Effector memory CD8-positive, alpha-beta T cell (primary cell): ENCODE measurements around the gene FBLN2.

Experiments used
- ATAC-seq: fragments of 150-1000 bp; cut with Tn5 transposase; replicated peaks from 2 replicates; pipeline ENCODE4 v1.10.0; 2021; ENCODE audit warnings: mild to moderate bottlenecking, moderate library complexity
- DNase-seq, 3 experiments: peaks; one replicate each; pipeline ENCODE4 v3.0.0; 2021
- H3K27ac Mint-ChIP-seq, 2 donors: one replicate each; pipeline ENCODE4 v1.8.0; 2022; ENCODE audit warnings: mild to moderate bottlenecking in 2 of 2, mixed read lengths in 2 of 2, moderate library complexity in 2 of 2
- H3K27me3 Mint-ChIP-seq, 2 donors: one replicate each; pipeline ENCODE4 v1.8.0; 2022; ENCODE audit warnings: mixed read lengths in 2 of 2
- H3K36me3 Mint-ChIP-seq: one replicate; pipeline ENCODE4 v1.8.0; 2022; ENCODE audit warnings: mild to moderate bottlenecking, moderate library complexity, mixed read lengths; ENCODE audit not compliant: insufficient read depth
- H3K4me1 Mint-ChIP-seq, 2 donors: one replicate each; pipeline ENCODE4 v1.8.0; 2022; ENCODE audit warnings: low read depth in 2 of 2, mixed read lengths in 2 of 2
- H3K4me3 Mint-ChIP-seq, 2 donors: one replicate each; pipeline ENCODE4 v1.8.0; 2022; ENCODE audit warnings: mild to moderate bottlenecking in 2 of 2, mixed read lengths in 2 of 2, moderate library complexity in 2 of 2
- H3K9me3 Mint-ChIP-seq, 2 donors: one replicate each; pipeline ENCODE4 v1.8.0; 2022; ENCODE audit warnings: mixed read lengths in 2 of 2

The FBLN2 gene

GRCh38 chr3:13541691-13542090, 7.2 kb upstream of the FBLN2 start:
- peaks cover 45 to 64% of the 10 kb centered on the region in 2 donors for H3K27me3 Mint-ChIP-seq
- no peak overlapping the region for H3K4me3 Mint-ChIP-seq
- H3K27ac Mint-ChIP-seq: no peak overlapping the region
- H3K9me3 Mint-ChIP-seq: no peaks in the 10 kb centered on the region
- no peaks in the 10 kb centered on the region for H3K36me3 Mint-ChIP-seq
- DNase-seq: no peak
- peaks cover 8 to 13% of the 10 kb centered on the region in 2 donors for H3K4me1 Mint-ChIP-seq
- ATAC-seq: no peak

DNA sequence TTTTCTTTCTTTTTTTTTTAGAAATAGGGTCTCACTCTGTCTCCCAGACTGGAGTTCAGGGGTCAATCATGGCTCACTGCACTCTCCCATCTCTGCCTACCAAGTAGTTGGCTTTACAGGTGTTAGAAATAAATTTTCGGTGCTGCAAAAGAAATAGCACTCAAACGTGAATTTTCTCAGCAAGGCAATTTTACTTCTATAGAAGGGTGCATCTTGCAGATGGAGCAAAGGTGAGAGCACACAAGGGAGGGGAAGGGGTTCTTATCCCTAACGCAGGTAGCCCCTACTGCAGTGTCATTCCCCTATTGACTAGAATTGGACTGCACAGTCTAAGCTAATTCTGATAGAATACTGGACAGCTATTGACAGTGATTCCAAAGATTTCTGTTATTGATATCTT, 6.8 kb upstream of the FBLN2 start:
- peaks cover 5 to 11% of the 10 kb centered on the region in 2 donors for H3K4me1 Mint-ChIP-seq
- H3K4me3 Mint-ChIP-seq: no peak overlapping the region
- ATAC-seq: no peak
- peaks cover 40 to 64% of the 10 kb centered on the region in 2 donors for H3K27me3 Mint-ChIP-seq
- H3K27ac Mint-ChIP-seq: no peak overlapping the region
- H3K36me3 Mint-ChIP-seq: no peaks in the 10 kb centered on the region
- no peak for DNase-seq
- no peaks in the 10 kb centered on the region for H3K9me3 Mint-ChIP-seq

- no peak overlapping the region for H3K4me3 Mint-ChIP-seq
- H3K27ac Mint-ChIP-seq: no peak overlapping the region
- H3K9me3 Mint-ChIP-seq: no peaks in the 10 kb centered on the region
- H3K36me3 Mint-ChIP-seq: no peaks in the 10 kb centered on the region
- H3K4me1 Mint-ChIP-seq: peaks cover 8 to 16% of the 10 kb centered on the region in 2 donors
- DNase-seq (no peak), ATAC-seq (no peak)
- peaks cover 47 to 70% of the 10 kb centered on the region in 2 donors for H3K27me3 Mint-ChIP-seq
Measured at GRCh38 chr3:13543253-13543652, 5.7 kb upstream of the FBLN2 start.

- H3K4me3 Mint-ChIP-seq: no peak overlapping the region
- DNase-seq: no peak
- H3K27ac Mint-ChIP-seq: peak overlapping the region in 1 of 2 donors; percentile 53
Measured at GRCh38 chr3:13544293-13544831, 4.6 kb upstream of the FBLN2 start.

DNA sequence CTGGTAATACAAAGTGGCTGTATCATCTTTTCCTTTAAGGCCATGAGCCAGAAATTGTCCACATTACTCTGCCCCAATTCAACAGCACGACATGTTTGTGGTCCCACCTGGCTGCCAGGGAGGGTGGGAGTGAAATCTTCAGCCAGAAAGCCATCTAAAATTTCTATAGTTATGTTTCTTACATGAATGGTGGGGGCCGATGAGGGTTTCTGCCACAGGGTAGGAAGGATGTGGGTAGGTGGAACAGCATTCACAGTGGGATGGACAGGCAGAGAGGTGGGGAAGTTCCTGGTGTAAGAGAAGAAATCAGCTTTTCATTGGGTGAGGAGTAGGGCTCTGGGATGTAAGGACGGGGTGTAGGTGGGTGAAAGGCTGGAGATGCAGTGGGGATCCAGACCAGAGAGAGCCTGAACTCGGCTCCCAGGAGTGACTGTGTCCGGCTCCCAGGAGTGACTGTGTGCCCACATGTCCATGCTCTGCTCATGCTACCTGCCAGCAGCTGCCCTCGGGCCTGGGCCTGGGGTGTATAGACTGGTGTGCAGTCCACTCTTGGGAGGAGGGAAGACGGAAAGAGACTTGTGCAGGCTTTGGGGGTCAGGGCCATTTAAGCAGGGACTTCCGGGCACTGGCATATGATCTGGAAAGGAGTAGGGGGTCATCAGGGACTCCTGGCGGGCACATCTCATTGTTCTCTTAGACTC, 3.8 kb upstream of the FBLN2 start:
- no peak overlapping the region for H3K4me3 Mint-ChIP-seq
- no peaks in the 10 kb centered on the region for H3K36me3 Mint-ChIP-seq

More at GRCh38 chr3:13544293-13544831, 4.6 kb upstream of the FBLN2 start:
- Mint-ChIP-seq H3K9me3 (no peaks in the 10 kb centered on the region), H3K4me1 (peaks cover 11 to 17% of the 10 kb centered on the region in 2 donors), H3K36me3 (no peaks in the 10 kb centered on the region), H3K27me3 (peaks cover 44 to 66% of the 10 kb centered on the region in 2 donors)
- ATAC-seq: peak; percentile 68

GRCh38 chr3:13545952-13546454, 2.9 kb upstream of the FBLN2 start:
- Mint-ChIP-seq H3K9me3 (no peaks in the 10 kb centered on the region), H3K4me3 (no peak overlapping the region), H3K27ac (no peak overlapping the region), H3K36me3 (no peaks in the 10 kb centered on the region), H3K27me3 (peaks cover 50 to 74% of the 10 kb centered on the region in 2 donors), H3K4me1 (peaks cover 15 to 21% of the 10 kb centered on the region in 2 donors)
- no peak for DNase-seq
- no peak for ATAC-seq

More for the DNA sequence above, 3.8 kb upstream of the FBLN2 start:
- peaks cover 15 to 21% of the 10 kb centered on the region in 2 donors for H3K4me1 Mint-ChIP-seq
- ATAC-seq (no peak), DNase-seq (no peak)
- no peak overlapping the region for H3K27ac Mint-ChIP-seq
- peaks cover 50 to 66% of the 10 kb centered on the region in 2 donors for H3K27me3 Mint-ChIP-seq
- H3K9me3 Mint-ChIP-seq: no peaks in the 10 kb centered on the region

GRCh38 chr3:13546667-13547171, 2.2 kb upstream of the FBLN2 start:
- DNase-seq (no peak), ATAC-seq (no peak)
- H3K4me3 Mint-ChIP-seq: no peak overlapping the region
- no peak overlapping the region for H3K27ac Mint-ChIP-seq
- H3K36me3 Mint-ChIP-seq: no peaks in the 10 kb centered on the region
- peaks cover 15 to 21% of the 10 kb centered on the region in 2 donors for H3K4me1 Mint-ChIP-seq
- H3K27me3 Mint-ChIP-seq: peaks cover 53 to 81% of the 10 kb centered on the region in 2 donors
- no peaks in the 10 kb centered on the region for H3K9me3 Mint-ChIP-seq

- DNase-seq (no peak), ATAC-seq (no peak)
- no peaks in the 10 kb centered on the region for H3K36me3 Mint-ChIP-seq
- no peak overlapping the region for H3K27ac Mint-ChIP-seq
- peaks cover 15 to 21% of the 10 kb centered on the region in 2 donors for H3K4me1 Mint-ChIP-seq
- peaks cover 62 to 92% of the 10 kb centered on the region in 2 donors for H3K27me3 Mint-ChIP-seq
- H3K9me3 Mint-ChIP-seq: no peaks in the 10 kb centered on the region
- H3K4me3 Mint-ChIP-seq: peak overlapping the region; percentile 70 to 72
Measured at GRCh38 chr3:13547591-13548371, 1.1 kb upstream of the FBLN2 start.

GRCh38 chr3:13549623-13550422, 898 bp downstream of the FBLN2 start:
- Mint-ChIP-seq H3K4me1 (peaks cover 15 to 17% of the 10 kb centered on the region in 2 donors), H3K27ac (peak overlapping the region in 1 of 2 donors; percentile 1), H3K27me3 (peaks cover 58 to 95% of the 10 kb centered on the region in 2 donors), H3K36me3 (no peaks in the 10 kb centered on the region), H3K9me3 (no peaks in the 10 kb centered on the region), H3K4me3 (peak overlapping the region; percentile 66 to 69)
- ATAC-seq (peak; percentile 72), DNase-seq (no peak)

DNA sequence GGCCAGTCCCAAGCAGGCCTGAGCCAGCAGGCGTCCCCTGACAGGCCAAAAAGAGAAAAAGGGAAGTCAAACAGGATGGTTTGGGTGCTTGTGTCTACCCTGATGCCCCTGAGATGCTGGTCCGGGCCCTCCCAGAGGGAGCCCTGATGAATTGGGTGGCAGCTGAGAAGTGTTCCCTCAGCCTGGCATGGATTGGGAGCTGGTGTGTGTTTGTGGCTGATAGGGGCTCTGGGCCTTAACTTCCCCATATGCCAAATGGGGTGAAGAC, 1.4 kb downstream of the FBLN2 start:
- H3K27ac Mint-ChIP-seq: no peak overlapping the region
- no peak for ATAC-seq
- H3K36me3 Mint-ChIP-seq: no peaks in the 10 kb centered on the region
- no peaks in the 10 kb centered on the region for H3K9me3 Mint-ChIP-seq
- no peak for DNase-seq
- H3K4me1 Mint-ChIP-seq: peaks cover 10 to 12% of the 10 kb centered on the region in 2 donors
- H3K27me3 Mint-ChIP-seq: peaks cover 52 to 90% of the 10 kb centered on the region in 2 donors
- peak overlapping the region in 1 of 2 donors; percentile 69 for H3K4me3 Mint-ChIP-seq

GRCh38 chr3:13550791-13551360, 2.0 kb downstream of the FBLN2 start:
- Mint-ChIP-seq H3K27me3 (peaks cover 49 to 88% of the 10 kb centered on the region in 2 donors), H3K4me1 (peaks cover 10 to 12% of the 10 kb centered on the region in 2 donors), H3K36me3 (no peaks in the 10 kb centered on the region), H3K9me3 (no peaks in the 10 kb centered on the region), H3K4me3 (no peak overlapping the region), H3K27ac (no peak overlapping the region)
- no peak for ATAC-seq
- DNase-seq: no peak

GRCh38 chr3:13552857-13553652, 4.1 kb downstream of the FBLN2 start:
- Mint-ChIP-seq H3K9me3 (no peaks in the 10 kb centered on the region), H3K4me1 (peaks cover 9% of the 10 kb centered on the region in 2 donors), H3K27ac (no peak overlapping the region), H3K4me3 (no peak overlapping the region), H3K36me3 (no peaks in the 10 kb centered on the region), H3K27me3 (peaks cover 41 to 86% of the 10 kb centered on the region in 2 donors)
- DNase-seq: no peak
- ATAC-seq: no peak
